GM18502 (cell line): Measurements from ENCODE around the gene CCDC43.

Source experiments
- ATAC-seq: cut with Tn5 transposase; IDR thresholded peaks from one replicate; pipeline ENCODE4 v1.9.1; 2021; ENCODE audit warnings: mild to moderate bottlenecking; ENCODE audit not compliant: unreplicated experiment, poor library complexity

Gene CCDC43

GRCh38 chr17:44628243-44629188 is 61.1 kb downstream of the CCDC43 start:
- no peak for ATAC-seq

GRCh38 chr17:44627513-44628242 is 61.9 kb downstream of the CCDC43 start:
- no peak for ATAC-seq
